D341Med (cell line): ENCODE results near the gene SPSB3.
"Not testable (repeated sequence)": the region's sequence is repeated elsewhere in the genome, so short reads cannot be mapped to it uniquely, and the experiment has no call there.

ENCODE experiments used
- DNase-seq: peaks from one replicate; pipeline ENCODE4 v3.0.0; 2012; ENCODE audit warnings: low spot score

The SPSB3 gene

DNA sequence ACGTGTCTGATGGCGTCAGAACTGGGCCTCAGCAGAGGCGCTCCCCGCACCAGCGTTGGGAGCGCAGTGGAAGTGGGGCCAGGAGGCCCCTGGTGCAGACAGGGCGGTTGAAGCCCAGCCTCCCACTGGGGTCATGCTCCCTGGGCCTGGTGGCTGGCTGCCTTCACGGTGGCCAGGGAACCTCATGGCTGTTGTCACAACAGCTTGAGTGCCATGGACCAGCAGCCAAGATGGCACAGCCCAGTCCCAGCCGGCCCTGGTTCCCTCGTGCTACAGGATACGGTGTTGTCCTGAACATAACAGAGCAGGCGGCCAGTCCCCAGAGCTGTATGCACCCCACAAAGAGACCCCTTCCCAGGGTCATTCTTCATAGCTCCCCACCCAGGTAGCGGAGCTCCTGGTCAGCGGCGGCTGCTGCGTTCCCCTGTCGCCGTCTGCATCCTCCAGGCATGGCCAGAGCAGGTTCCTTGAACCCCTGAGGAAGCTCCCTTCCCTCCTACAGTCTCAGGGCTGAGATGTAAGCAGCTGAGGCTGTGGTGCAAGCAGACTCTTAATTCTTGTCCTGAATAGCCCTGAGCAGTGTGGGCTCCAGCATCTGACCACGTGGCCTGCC, 40.7 kb downstream of the SPSB3 start:
- no peak for DNase-seq

- no peak for DNase-seq
Measured at GRCh38 chr16:1740781-1741490, 41.4 kb downstream of the SPSB3 start.

GRCh38 chr16:1740234-1740633, 42.1 kb downstream of the SPSB3 start:
- DNase-seq: no peak

DNA sequence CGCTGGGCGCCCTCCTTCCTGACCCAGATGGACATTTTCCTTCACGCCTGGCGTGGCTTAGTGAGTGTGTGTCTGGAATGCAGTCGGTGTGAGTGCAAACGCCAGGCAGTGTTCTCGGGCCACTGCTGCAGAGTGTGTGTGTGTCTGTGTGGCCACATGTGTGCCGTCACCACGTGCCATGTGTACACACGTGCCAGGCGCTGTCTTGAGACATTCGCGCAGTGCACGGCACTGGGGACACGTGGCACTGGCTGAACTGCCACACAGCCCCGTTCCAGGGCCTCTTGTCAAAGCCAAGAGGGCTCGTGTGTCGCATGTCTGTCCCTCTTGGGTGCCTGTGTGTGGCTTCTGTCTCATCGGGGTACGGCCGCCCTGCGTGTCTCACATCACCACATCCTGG, 47.6 kb downstream of the SPSB3 start:
- DNase-seq: no peak

GRCh38 chr16:1734123-1734522, 48.2 kb downstream of the SPSB3 start:
- DNase-seq: no peak

DNA sequence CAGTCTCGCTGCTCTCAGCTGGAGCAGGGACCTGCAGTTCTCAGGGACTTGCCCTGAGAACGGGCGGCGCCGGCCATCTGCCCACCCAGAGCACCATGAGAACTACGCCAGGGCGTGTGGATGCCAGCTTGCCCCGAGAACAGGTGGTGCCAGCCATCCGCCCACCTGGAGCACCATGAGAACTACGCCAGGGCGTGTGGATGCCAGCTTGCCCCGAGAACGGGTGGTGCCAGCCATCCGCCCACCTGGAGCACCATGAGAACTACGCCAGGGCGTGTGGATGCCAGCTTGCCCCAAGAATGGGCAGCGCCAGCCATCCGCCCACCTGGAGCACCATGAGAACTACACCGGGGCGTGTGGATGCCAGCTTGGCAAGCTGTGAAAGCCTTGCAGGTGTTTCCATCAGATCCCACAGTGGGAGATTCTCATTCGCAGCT, 49.8 kb downstream of the SPSB3 start:
- DNase-seq: not testable (repeated sequence)

- DNase-seq: no peak
Measured at GRCh38 chr16:1732071-1732470, 50.3 kb downstream of the SPSB3 start.

- no peak for DNase-seq
Measured at GRCh38 chr16:1731603-1732002, 50.8 kb downstream of the SPSB3 start.

GRCh38 chr16:1731073-1731472, 51.3 kb downstream of the SPSB3 start:
- DNase-seq: no peak

- DNase-seq: no peak
Measured at GRCh38 chr16:1729445-1729844, 52.9 kb downstream of the SPSB3 start.

GRCh38 chr16:1729026-1729425, 53.3 kb downstream of the SPSB3 start:
- no peak for DNase-seq

- no peak for DNase-seq
Measured at GRCh38 chr16:1727651-1728624, 54.4 kb downstream of the SPSB3 start.
